ENCODE results near the gene RNF224. TPM values are rescaled to one million over a fixed set of nuclear protein-coding genes. Genes with fewer than 3 reads are reported as not detected.

RNF224 gene
- total and polyA plus RNA-seq, 2 of the 13 experiments (the other 11 are each of a cell fraction or from before 2014, with no cell fraction given): 0.09 TPM; not detected in 1

- peak; percentile 87 for TF ChIP-seq ZMYM4 (CRISPR knock-in tag; IDR thresholded peaks at IDR 0.05)
- TF ChIP-seq SUZ12 (IDR thresholded peaks at IDR 0.05; ENCODE audit: low read depth, low read length): no peak
- TF ChIP-seq ZNF251 (CRISPR knock-in tag; IDR thresholded peaks at IDR 0.05): no peak
- peak; percentile 89; the same call in 1 of the 2 replicates for TF ChIP-seq CCDC6 (CRISPR knock-in tag; IDR thresholded peaks at IDR 0.05)
- TF ChIP-seq ZNF3 (CRISPR knock-in tag; IDR thresholded peaks at IDR 0.05): no peak
- TF ChIP-seq LBX2 (CRISPR knock-in tag; IDR thresholded peaks at IDR 0.05; ENCODE audit: borderline replicate concordance): 0 out of 2 replicates have a peak, but pooled peaks have one; percentile 50
- no peak for TF ChIP-seq MEIS2 (CRISPR knock-in tag; IDR thresholded peaks at IDR 0.05)
- peak; percentile 98 for TF ChIP-seq HDAC2 (CRISPR knock-in tag; IDR thresholded peaks at IDR 0.05)
- TF ChIP-seq ZNF407 (CRISPR knock-in tag; IDR thresholded peaks at IDR 0.05; ENCODE audit: not compliant biosample characterization): no peak
- TF ChIP-seq MAF1 (CRISPR knock-in tag; IDR thresholded peaks at IDR 0.05; ENCODE audit: borderline replicate concordance): peak; percentile 63; the same call in 1 of the 2 replicates
- peak; percentile 79 for TF ChIP-seq SKIL (CRISPR knock-in tag; IDR thresholded peaks at IDR 0.05; ENCODE audit: borderline replicate concordance)
- TF ChIP-seq ZNF44 (CRISPR knock-in tag; IDR thresholded peaks at IDR 0.05): peak; percentile 76; the same call in 1 of the 2 replicates
- peak; percentile 13 for TF ChIP-seq XRCC5 (optimal IDR thresholded peaks at IDR 0.05; ENCODE audit: low read length)
- TF ChIP-seq ETV5 (CRISPR knock-in tag; IDR thresholded peaks at IDR 0.05; ENCODE audit: borderline replicate concordance): peak; percentile 67; the same call in 1 of the 2 replicates
- TF ChIP-seq NR0B2 (CRISPR knock-in tag; IDR thresholded peaks at IDR 0.05): peak; percentile 67; the same call in 1 of the 2 replicates
- peak; percentile 8; the same call in 1 of the 2 replicates for TF ChIP-seq NR2F2 (IDR thresholded peaks at IDR 0.05; ENCODE audit: borderline replicate concordance, low read depth)
- TF ChIP-seq MAX (IDR thresholded peaks at IDR 0.05): peak; percentile 87
- no peak for TF ChIP-seq ZNF121 (CRISPR knock-in tag; IDR thresholded peaks at IDR 0.05)
Measured at GRCh38 chr9:137188490-137189296, 38.6 kb upstream of the RNF224 start, which contains the start of the genes ANAPC2 and SSNA1 (continued).
